Stimulated activated naive CD4-positive, alpha-beta T cell treated with Interleukin-2 at 50 U/mL for 16 hours (primary cell): ENCODE data around the gene PPM1D.
"Not testable (repeated sequence)": the region's sequence is repeated elsewhere in the genome, so short reads cannot be mapped to it uniquely, and the experiment has no call there.

Experiments used
- DNase-seq: peaks from one replicate; lab custom pipeline; 2025; lab: John Stamatoyannopoulos, UW

PPM1D gene

DNA sequence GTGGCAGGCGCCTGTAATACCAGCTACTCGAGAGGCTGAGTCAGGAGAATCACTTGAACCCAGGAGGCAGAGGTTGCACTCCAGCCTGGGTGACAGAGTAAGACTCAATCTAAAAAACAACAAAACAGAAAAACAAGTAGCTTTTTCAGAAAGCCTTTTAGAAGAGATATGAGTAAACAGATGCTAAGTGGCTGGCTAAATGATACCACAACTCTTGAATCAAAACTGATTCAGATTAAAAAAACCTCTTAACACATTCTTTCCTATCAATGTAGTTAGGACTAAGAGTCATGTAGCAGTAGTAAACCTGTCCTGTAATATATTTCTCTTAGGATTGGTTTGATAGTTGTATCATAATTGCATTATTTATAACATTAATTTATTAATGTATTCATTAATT lies 23.0 kb downstream of the PPM1D start:
- DNase-seq: no peak

- DNase-seq: no peak
Measured at GRCh38 chr17:60623415-60623814, 23.4 kb downstream of the PPM1D start.

GRCh38 chr17:60627124-60627523 lies 27.1 kb downstream of the PPM1D start:
- no peak for DNase-seq

GRCh38 chr17:60628252-60628889 lies 28.4 kb downstream of the PPM1D start:
- DNase-seq: no peak

DNA sequence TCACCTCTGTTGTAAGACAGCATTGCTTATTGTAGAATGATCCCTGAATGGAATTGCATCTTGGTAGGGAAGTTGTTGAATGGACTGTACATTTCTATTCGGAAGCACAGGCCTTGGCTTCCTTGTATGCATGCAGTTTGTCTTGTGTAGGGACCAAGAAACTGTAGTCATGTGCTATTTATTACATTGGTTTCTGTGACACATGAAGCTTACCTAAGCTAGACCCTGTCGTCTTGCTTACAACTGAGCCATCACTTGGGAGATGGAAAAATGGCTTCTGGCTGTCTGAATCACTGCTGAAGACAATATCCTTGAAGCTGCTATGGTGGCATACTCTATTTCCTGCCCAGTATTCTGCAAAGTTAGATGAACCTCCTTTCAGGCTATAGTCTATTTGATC lies 29.1 kb downstream of the PPM1D start:
- DNase-seq: no peak

DNA sequence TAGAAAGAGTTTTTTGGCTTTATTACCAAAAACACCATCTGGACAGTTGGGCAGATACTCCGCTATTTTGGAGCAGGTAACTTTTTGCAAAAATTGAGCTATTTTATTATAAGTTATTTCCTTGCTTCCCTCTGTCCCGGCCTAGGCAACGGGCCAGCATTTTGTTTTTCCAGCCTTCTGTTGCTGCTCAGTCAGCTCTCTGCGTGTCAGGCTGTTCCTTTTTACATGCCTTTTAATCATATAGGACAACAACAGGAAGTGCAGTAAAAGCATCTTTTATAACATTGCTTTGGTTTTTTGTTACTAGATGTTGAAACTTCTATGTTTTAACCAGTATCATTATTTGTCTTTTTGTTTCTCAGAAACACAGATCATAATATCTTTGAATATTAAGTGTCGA lies 30.4 kb downstream of the PPM1D start:
- no peak for DNase-seq

GRCh38 chr17:60631119-60631518 lies 31.1 kb downstream of the PPM1D start:
- DNase-seq: no peak

DNA sequence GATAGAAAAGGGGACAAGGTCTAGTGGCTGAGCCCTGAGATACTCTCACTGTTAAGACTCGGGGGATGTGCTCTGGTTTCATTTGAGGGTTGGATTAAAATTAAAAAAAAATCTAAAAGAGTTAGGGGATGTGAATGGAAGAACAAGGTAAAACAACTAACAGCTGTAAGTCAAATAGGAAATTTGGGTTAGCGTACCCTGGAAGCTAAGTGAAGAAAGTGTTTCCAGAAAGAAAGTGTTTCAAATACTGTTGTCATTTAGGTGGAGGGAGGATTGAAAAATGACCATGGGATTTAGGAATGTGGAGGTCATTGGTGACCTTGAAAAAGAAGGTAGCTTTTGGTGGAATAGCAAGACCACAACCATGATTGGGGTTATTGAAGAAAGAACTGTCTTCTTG lies 37.7 kb downstream of the PPM1D start:
- DNase-seq: no peak

GRCh38 chr17:60639019-60639330 lies 39.0 kb downstream of the PPM1D start:
- no peak for DNase-seq

GRCh38 chr17:60640503-60640902 lies 40.5 kb downstream of the PPM1D start:
- DNase-seq: no peak

DNA sequence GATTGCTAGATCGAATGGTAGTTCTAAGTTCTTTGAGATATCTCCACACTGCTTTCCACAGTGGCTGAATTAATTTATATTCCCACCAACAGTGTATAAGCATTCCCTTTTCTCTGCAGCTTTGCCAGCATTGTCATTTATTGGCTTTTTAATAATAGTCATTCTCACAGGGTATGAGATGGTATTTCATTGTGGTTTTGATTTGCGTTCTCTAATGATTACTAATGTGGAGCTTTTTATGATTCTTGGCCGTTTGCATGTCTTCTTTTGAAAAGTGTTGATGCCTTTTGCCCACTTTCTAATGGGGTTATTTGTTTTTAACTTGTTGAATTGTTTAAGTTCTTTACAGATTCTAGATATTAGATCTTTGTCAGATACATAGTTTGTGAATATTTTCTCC lies 41.1 kb downstream of the PPM1D start:
- no peak for DNase-seq

- peak; percentile 6 for DNase-seq
Measured at GRCh38 chr17:60641810-60642220, 41.8 kb downstream of the PPM1D start.

DNA sequence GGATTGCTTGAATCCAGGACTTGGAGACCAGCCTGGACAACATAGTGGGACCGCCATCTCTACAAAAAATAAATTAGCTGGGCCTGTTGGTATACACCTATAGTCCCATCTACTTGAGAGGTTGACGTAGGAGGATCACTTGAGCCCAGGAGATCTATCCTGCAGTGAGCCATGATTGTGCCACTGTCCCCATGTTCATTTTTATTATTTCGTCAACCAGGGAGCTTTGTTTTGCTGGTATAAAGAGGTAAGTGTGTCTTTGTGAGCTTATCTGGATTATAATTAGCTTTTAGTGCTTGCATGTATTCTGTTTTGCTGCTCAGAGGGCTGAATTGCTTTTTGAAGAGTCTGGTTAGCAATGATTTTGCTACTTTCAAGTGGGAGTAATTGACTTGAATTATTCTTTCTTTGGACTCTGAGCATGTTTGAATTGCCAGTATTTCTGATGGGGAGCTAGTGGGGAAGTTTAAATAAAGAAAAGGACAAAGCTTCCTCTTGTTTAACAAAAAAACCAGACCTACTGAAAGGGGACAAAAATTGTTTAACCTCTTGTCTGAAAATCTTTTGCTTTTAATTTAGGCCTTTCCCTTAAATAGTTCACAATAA lies 46.0 kb downstream of the PPM1D start:
- no peak for DNase-seq

DNA sequence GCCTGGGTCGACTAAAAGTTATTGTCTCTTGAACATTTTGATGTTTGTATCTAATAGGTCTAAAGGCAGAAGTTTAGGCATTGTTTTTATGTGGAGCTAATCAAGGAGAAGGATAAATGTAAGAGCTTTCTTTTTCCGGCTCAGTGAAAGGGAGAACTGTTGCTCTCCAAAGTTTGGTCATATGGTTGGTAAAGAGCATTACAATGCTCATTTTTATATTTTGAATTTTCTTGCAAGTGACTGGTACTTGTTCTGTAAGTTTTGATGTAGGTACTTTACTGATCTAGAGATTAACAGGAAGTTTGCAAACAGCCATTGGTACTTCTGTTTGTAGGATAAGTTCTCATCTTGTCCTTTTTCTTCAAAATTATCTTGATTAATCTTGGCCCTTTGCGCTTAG lies 46.7 kb downstream of the PPM1D start:
- no peak for DNase-seq

DNA sequence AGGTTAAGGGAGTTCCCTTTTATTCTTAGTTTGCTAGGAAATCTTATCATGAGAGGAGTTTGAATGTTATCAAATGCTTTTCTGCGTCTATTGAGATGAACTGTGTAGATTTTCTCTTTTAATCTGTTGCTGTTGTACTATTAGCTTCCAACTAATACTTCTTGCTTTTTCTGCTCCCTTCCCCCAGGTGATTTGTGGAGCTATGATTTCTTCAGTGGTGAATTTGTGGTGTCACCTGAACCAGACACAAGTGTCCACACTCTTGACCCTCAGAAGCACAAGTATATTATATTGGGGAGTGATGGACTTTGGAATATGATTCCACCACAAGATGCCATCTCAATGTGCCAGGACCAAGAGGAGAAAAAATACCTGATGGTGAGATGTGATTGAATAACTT lies 47.7 kb downstream of the PPM1D start:
- DNase-seq: no peak

DNA sequence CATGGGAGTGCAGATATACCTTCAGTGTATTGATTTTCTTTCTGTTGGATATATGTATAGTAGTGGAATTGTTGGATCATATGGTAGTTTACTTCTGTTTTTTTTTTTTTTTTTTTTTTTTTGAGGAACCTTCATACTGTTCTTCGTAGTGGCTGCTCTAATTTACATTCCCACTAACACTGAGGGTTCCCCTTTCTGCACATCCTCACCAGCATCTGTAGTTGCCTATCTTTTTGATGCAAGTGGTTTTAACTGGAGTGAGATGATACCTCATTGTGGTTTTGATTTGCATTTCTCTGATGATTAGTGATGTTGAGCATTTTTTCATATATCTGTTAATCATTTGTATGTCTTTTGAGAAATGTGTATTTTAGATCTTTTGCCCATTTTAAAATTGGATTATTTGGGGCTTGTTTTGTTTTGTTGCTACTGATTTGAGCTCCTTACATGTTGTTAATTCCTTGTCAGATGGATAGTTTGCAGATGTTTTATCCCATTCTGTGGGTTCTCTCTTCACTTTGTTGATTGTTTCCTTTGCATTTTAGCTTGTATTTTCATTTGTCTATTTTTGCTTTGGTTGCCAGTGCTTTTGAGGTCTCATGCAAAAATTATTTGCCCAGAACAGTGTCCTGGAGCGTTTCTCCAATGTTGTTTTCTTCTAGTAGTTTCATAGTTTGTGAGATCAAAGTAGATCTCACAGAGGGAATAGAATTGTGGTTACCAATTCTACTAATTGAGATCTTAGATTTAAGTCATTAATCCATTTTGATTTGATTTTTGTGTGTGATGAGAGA lies 52.7 kb downstream of the PPM1D start:
- no peak for DNase-seq

- DNase-seq: no peak
Measured at GRCh38 chr17:60653569-60653968, 53.6 kb downstream of the PPM1D start.

DNA sequence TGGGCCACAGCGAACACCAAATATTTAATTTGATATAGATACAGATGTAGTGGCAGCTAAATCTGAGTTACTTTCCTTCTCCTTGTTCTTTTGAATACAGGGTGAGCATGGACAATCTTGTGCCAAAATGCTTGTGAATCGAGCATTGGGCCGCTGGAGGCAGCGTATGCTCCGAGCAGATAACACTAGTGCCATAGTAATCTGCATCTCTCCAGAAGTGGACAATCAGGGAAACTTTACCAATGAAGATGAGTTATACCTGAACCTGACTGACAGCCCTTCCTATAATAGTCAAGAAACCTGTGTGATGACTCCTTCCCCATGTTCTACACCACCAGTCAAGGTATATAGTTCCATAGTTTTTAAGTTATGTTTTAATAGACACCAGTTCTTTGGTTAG lies 56.5 kb downstream of the PPM1D start:
- no peak for DNase-seq

GRCh38 chr17:60659156-60659555 lies 59.2 kb downstream of the PPM1D start:
- DNase-seq: no peak

DNA sequence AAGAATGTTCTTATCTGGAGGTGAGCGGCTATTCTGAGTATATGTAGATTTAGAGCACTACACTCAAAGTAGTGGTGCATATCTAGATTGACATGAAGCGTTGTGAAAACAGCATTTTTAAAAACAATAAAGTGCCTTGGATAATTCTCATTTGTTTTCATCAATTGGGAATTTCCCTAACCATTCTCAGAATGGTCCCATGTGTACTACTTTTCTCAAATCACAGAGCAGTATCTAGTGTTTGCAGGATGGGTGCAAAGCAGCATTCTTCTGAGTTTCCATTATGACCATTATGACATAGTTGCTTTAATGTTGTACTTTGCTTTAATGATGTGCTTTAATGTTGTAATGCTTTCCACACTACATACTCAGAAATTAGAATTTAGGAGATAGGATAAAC lies 61.5 kb downstream of the PPM1D start:
- no peak for DNase-seq

DNA sequence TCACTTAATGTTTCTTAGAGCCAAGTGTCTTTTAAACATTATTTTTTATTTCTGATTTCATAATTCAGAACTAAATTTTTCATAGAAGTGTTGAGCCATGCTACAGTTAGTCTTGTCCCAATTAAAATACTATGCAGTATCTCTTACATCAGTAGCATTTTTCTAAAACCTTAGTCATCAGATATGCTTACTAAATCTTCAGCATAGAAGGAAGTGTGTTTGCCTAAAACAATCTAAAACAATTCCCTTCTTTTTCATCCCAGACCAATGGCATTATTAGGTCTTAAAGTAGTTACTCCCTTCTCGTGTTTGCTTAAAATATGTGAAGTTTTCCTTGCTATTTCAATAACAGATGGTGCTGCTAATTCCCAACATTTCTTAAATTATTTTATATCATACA lies 64.0 kb downstream of the PPM1D start:
- DNase-seq: no peak

- no peak for DNase-seq
Measured at GRCh38 chr17:60665602-60666001, 65.6 kb downstream of the PPM1D start.

DNA sequence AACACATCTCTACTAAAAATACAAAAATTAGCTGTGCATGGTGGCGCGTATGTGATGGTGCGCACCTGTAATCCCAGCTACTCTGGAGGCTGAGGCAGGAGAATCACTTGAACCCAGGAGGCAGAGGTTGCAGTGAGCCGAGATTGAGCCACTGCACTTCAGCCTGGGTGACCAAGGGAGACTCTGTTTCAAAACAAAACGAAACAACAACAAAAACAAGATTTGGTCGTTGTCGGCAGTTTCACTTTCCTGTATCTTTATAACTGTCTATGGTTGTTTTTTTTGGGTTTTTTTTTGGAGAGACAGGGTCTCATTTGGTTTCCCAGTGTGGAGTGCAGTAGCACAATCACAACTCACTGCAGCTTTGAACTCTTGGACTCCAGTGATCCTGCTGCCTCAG lies 68.7 kb downstream of the PPM1D start:
- DNase-seq: not testable (repeated sequence)

- DNase-seq: no peak
Measured at GRCh38 chr17:60671482-60671881, 71.5 kb downstream of the PPM1D start.
